Panc1 (cell line): ENCODE results near the gene APBB2. TPM values are rescaled to one million over a fixed set of nuclear protein-coding genes. Genes with fewer than 3 reads are reported as not detected.
A peak's percentile ranks its signal among the peaks of the same experiment; 100 is the strongest.

Experiments
- ATAC-seq: fragments of 200-7000 bp; cut with Tn5 transposase; 2 replicates; pipeline ENCODE4 v1.9.1; 2020; ENCODE audit warnings: mild to moderate bottlenecking, moderate library complexity
- BruUV-seq: library from RNA; stranded (reverse); fragments of 400-500 nt; replicated peaks from 2 replicates; lab custom pipeline; 2021; lab: Mats Ljungman, UMichigan
- CTCF ChIA-PET: fragments of 300-600 bp; sonication (Branson Sonifier 250); formaldehyde crosslinking; loops from one replicate; lab custom pipeline; 2022; ENCODE audit warnings: antibody characterized with exemption; lab: Charles Lee
- POLR2A ChIA-PET: fragments of 300-600 bp; sonication (Branson Sonifier 250); formaldehyde crosslinking; loops from one replicate; lab custom pipeline; 2022; ENCODE audit warnings: antibody characterized with exemption; lab: Charles Lee
- DNase-seq: peaks from one replicate; pipeline ENCODE4 v3.0.0-alpha.2; 2010; ENCODE audit warnings: low read depth, low spot score
- H3K27ac ChIP-seq: 2 replicates; pipeline ENCODE4 v1.5.1; 2011; ENCODE audit warnings: mild to moderate bottlenecking, low read length, inconsistent platforms
- H3K27me3 ChIP-seq: fragments of 200-500 bp; sonication (Bioruptor generic); 2 replicates; pipeline ENCODE4 v1.6.0; 2014; ENCODE audit warnings: low read length, inconsistent platforms; ENCODE audit not compliant: control insufficient read depth, insufficient read depth
- H3K36me3 ChIP-seq: fragments of 200-500 bp; sonication (Bioruptor generic); 2 replicates; pipeline ENCODE4 v1.5.1; 2014; ENCODE audit warnings: inconsistent platforms, mild to moderate bottlenecking, low read length, moderate library complexity; ENCODE audit not compliant: control insufficient read depth, insufficient read depth
- H3K4me1 ChIP-seq: 2 replicates; pipeline ENCODE4 v1.5.1; 2011; ENCODE audit warnings: inconsistent platforms, mild to moderate bottlenecking, low read length, moderate library complexity; ENCODE audit not compliant: control insufficient read depth, insufficient read depth
- H3K4me3 ChIP-seq, 2 experiments: 2 replicates each; pipeline ENCODE4 v1.5.1; 2011 to 2012; ENCODE audit warnings: low read depth in 2 of 2, low read length in 2 of 2, mild to moderate bottlenecking in 2 of 2, inconsistent platforms in 1 of 2, moderate library complexity in 1 of 2
- H3K9me3 ChIP-seq: fragments of 200-500 bp; sonication (Bioruptor generic); 2 replicates; pipeline ENCODE4 v1.5.1; 2014; ENCODE audit warnings: low read depth, mild to moderate bottlenecking, inconsistent platforms, low read length, moderate library complexity; ENCODE audit not compliant: control insufficient read depth, insufficient read depth
- CTCF ChIP-seq: fragments of 450-650 bp; IDR thresholded peaks from 2 replicates; pipeline ENCODE4 v1.5.1; 2017; ENCODE audit warnings: mild to moderate bottlenecking
- POLR2AphosphoS5 ChIP-seq: IDR thresholded peaks from 2 replicates; pipeline ENCODE4 v1.6.1; 2012; ENCODE audit warnings: mild to moderate bottlenecking, low read depth, low read length, moderate library complexity
- REST ChIP-seq, 2 experiments: IDR thresholded peaks; 2 replicates each; pipeline ENCODE4 v1.6.1; 2011 to 2012; ENCODE audit warnings: low read depth in 2 of 2, control low read depth in 1 of 2, low read length in 1 of 2, mild to moderate bottlenecking in 1 of 2, moderate library complexity in 1 of 2; ENCODE audit not compliant: insufficient read depth in 1 of 2
- SIN3A ChIP-seq: IDR thresholded peaks from 2 replicates; pipeline ENCODE4 v1.6.1; 2012; ENCODE audit warnings: low read depth, mild to moderate bottlenecking, low read length, moderate library complexity, borderline replicate concordance; ENCODE audit not compliant: insufficient read depth
- TCF7L2 ChIP-seq: IDR thresholded peaks from 2 replicates; pipeline ENCODE4 v1.6.1; 2011; ENCODE audit warnings: mild to moderate bottlenecking, low read depth, low read length, inconsistent platforms
- in situ Hi-C: cut with HindIII; loops from 2 replicates; pipeline ENCODE4 v1.10.0; 2016; ENCODE audit warnings: low sequenced_read_pairs, low pct_unique_long_range_greater_than_20kb
- intact Hi-C: fragments of 100-400 bp; cut with micrococcal nuclease; formaldehyde crosslinking; loops from one replicate; pipeline ENCODE4 v1.10.0; 2022; ENCODE audit not compliant: unreplicated experiment
- total RNA-seq: library from RNA; stranded (reverse); gene quantifications from one replicate; pipeline ENCODE4 v1.2.1, GENCODE V29; 2021; ENCODE audit not compliant: unreplicated experiment

Gene APBB2
- total RNA-seq, 1 experiment from 2014 or later = 27.1 TPM

GRCh38 chr4:41257906-41258305 is 43.6 kb upstream of the APBB2 start:
- in situ Hi-C loops = no loop called here
- Histone ChIP-seq H3K27ac (no peak overlapping the region), H3K4me1 (no peaks in the 10 kb centered on the region), H3K27me3 (peaks cover 2% of the 10 kb centered on the region; the same call in 1 of the 2 replicates), H3K4me3 (peak overlapping the region; percentile 27 to 39), H3K9me3 (no peaks in the 10 kb centered on the region), H3K36me3 (no peaks in the 10 kb centered on the region)
- ATAC-seq = no peak
- ChIA-PET POLR2A (no interaction called here), CTCF (interaction anchor here (1.9 kb wide), 1 partner anchor 404 kb away, joined by 6 read pairs; no protein-coding TSS in a partner anchor)
- BruUV-seq = no TSS peak
- no peak for DNase-seq
- TF ChIP-seq SIN3A = no peak
- no peak for TF ChIP-seq POLR2AphosphoS5
- TF ChIP-seq REST (IDR thresholded peaks at IDR 0.05; ENCODE audit: insufficient read depth in 1 of 2, low read depth in 2 of 2, low read length in 1 of 2) = no peak
- TF ChIP-seq CTCF = no peak
- no peak for TF ChIP-seq TCF7L2
- intact Hi-C loops = no loop called here

GRCh38 chr4:41257257-41257901 is 43.0 kb upstream of the APBB2 start:
- ChIA-PET CTCF (no interaction called here), POLR2A (no interaction called here)
- intact Hi-C loops (no loop called here), in situ Hi-C loops (no loop called here)
- Histone ChIP-seq H3K27me3 (peaks cover 2% of the 10 kb centered on the region; the same call in 1 of the 2 replicates), H3K27ac (no peak overlapping the region), H3K4me3 (peak overlapping the region; percentile 27 to 39), H3K36me3 (no peaks in the 10 kb centered on the region), H3K4me1 (no peaks in the 10 kb centered on the region), H3K9me3 (no peaks in the 10 kb centered on the region)
- TF ChIP-seq CTCF = no peak
- TF ChIP-seq SIN3A = no peak
- TF ChIP-seq POLR2AphosphoS5 = no peak
- TF ChIP-seq TCF7L2 = no peak
- BruUV-seq = no TSS peak
- no peak for DNase-seq
- peak; percentile 56; the same call in 1 of the 2 replicates for ATAC-seq
